Measurements from ENCODE around the gene RPL13.

The RPL13 gene

DNA sequence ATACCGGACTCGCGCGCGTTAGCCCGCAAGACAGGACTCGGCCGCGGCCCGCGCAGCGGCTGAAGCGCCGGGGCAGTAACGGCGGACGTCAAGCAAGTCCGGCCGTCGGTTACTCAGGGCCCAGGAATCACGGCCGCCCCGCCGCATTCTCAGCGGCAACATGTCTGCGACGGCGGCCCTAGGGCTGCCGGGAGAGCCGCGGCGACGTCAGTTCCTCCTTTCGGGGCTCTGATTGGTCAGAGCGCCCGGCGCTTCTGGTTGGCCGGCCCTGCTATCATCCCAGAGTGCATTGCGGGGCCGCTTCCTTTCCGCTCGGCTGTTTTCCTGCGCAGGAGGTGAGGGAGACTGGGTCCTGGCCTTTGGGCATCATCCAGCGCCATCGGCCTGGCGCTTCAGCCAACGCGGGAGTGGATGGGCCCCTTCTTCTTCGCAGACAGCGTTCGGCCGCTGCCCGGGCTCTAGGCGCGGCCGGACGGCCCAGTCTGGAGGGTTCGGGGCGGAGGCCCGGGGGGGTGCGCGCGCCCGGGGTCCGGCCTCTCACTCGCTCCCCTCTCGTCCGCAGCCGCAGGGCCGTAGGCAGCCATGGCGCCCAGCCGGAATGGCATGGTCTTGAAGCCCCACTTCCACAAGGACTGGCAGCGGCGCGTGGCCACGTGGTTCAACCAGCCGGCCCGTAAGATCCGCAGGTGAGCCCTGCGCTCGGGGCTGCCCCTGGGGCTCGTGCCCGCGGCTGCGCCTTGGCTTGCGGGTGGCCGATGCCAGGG lies at the start of gene RPL13:
Gene RPL13 (plus strand): TSS at position 305 of the 764 bp plus-strand sequence. CDS start 278 bp downstream, at position 583.
- peak; percentile 89 to 92 for DNase-seq (ENCODE audit: low read depth in 2 of 2)

DNA sequence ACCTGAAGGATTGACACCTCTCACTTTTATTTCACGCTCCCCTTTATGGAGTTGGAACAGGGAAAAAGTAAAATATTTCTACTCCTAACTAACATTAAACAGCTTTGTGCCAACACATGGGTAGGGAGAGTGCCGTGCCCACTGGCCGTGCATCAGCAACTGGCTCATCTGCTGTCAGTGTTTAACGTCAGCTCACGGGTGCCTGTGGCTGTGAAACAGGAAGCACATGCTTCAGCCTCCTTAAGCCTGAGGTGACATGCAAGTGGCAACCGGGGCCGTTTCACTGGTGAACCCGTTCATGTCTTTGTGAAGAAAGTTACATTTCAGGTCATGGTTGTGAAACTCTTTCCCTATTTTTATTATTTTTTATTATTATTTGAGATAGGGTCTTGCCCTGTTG lies 49.1 kb upstream of the RPL13 start:
- no peak for DNase-seq (ENCODE audit: low read depth in 2 of 2)

DNA sequence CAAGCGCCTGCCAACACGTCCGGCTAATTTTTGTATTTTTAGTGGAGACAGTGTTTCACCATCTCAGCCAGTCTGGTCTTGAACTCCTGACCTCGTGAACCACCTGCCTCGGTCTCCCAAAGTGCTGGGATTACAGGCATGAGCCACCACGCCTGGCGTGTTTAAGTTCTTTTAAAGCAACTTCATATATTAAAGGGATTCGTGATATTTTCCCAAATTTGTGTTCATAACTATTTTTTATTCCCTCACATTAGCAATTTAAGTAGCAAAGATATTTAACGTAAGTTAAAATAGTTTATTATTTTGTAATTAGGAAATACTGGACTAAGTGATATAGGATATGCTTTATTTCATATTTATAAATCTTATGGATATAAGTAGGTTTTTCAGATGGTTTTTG lies 48.0 kb upstream of the RPL13 start:
- DNase-seq (ENCODE audit: low read depth in 2 of 2) = no peak

DNA sequence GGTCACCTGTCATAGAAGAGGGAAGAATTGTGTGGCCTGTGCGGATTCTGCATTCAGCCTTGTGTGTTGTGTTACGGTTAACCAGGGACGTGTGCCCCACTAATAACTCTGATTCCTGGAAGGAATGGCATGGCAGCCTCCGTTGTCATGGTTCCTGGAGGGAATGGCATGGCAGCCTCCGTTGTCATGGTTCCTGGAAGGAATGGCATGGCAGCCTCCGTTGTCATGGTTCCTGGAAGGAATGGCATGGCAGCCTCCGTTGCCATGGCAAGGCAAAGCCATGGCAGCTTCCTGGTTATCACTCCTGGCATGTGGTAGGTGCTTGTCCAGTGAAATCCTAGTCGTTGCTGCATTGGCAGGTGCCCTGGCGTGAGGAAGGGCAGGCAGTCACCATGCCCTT lies 43.4 kb upstream of the RPL13 start:
- DNase-seq (ENCODE audit: low read depth in 2 of 2) = no peak

DNA sequence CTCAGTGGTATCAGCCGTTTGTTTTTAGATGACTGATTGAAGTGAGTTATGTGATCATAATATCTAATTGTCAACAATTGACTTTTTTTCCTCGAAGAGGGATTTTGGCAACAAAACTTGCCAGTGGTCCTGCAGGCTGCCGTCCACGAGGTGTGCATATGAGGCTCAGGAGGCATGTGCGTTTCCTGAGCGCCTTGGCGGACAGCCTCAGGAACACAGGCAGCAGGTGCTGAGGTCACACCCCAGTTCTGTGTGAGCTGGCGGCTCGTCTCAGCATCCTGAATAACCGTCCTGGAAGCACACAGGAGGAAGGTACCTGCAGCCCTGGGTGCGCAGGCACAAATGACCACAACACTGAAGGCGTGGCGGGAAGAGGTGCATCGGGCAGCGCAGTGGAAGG lies 40.6 kb upstream of the RPL13 start:
- no peak for DNase-seq (ENCODE audit: low read depth in 2 of 2)

DNA sequence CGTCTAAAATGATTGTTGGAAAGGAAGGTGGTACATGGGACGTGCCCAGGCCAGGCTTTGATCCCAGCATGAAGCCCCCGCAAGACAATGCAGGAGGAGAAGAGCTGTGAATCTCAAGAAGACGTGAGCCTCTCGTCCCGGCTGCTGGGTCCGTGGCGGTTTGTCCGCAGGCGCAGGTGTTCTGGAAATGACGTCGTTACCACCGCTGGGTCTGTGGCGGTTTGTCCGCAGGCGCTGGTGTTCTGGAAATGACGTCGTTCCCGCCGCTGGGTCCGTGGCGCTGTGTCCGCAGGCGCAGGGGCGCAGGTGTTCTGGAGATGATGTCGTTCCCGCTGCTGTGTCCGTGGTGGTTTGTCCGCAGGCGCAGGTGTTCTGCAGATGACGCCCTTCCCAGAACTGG lies 38.2 kb upstream of the RPL13 start:
- DNase-seq (ENCODE audit: low read depth in 2 of 2) = no peak

DNA sequence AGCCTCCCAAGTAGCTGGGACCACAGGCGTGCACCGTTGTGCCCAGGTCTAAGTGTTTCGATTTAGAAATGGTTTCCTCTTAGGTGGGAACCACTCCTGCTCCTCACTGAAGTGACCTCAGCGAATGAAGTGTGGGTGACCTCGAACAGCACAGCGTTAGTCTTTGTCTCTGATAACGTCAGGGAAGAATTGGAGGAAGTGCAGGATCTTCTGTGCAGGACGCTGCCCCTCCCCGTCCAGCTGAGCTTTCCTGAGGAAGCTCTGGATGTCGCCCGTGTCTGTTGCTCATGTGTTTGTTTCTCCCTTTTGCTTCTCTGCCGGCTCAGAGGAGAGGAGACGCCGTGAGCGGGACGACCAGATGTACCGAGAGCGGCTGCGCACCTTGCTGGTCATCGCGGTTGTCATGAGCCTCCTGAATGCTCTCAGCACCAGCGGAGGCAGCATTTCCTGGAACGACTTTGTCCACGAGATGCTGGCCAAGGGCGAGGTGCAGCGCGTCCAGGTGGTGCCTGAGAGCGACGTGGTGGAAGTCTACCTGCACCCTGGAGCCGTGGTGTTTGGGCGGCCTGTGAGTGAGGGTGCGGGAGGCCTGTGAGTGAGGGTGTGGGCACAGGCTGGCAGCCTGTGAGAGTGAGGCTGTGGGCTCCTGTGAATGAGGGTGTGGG lies 36.7 kb upstream of the RPL13 start:
- no peak for DNase-seq (ENCODE audit: low read depth in 2 of 2)

DNA sequence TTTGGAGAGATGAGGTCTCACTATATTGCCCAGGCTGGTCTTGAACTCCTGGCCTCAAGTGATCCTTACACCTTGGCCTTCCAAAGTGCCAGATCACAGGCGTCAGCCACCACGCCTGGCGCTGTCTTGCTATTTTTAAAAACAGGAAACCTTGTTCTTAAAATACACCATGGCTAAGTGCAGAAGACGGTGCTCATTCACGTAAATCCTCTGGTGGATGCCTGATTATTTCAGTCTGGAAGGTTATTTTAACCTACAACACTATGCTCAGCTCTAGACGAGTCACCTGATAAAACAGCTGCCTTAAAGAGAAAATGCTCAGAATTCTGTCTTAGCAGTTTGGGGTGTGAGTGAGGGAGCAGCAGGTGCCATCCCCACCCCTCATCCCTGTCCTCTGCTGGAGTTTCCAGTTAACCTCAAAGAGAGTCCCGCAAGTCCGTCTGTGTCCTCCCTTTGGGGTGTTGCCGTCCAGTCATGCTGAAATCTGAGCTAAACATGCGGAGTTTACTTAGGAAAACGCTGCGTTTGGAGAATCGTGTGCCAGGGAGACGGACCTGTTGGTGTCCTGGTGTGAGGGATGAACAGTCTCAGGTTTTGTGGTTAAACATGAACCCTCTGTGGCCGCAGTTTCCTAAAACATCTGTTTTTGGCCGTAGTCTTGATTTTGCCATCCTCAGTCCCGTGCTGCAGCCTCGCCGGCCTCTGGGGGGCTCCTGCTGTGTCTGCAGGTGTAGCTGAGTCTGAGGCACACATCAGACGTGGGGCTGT lies 35.2 kb upstream of the RPL13 start:
- no peak for DNase-seq (ENCODE audit: low read depth in 2 of 2)

DNA sequence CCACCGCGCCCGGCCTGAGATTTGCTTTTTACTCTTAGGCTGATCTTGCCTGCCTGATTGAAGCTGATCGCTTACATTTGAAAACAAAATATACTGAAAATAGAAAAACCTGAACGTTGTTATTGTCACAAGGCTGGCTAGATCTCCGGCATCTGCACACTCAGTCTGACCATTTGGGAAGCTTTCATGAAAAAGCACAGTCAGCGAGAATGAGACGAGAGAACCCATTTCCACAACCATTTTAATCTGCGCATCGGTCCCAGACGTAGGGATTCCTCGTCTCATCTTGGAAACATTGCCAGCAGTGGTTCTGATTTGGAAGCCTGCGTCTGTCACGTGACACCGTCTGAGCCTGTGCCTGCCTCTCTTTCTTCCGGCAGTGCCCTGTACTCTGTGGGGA lies 31.4 kb upstream of the RPL13 start:
- DNase-seq (ENCODE audit: low read depth in 2 of 2) = no peak

DNA sequence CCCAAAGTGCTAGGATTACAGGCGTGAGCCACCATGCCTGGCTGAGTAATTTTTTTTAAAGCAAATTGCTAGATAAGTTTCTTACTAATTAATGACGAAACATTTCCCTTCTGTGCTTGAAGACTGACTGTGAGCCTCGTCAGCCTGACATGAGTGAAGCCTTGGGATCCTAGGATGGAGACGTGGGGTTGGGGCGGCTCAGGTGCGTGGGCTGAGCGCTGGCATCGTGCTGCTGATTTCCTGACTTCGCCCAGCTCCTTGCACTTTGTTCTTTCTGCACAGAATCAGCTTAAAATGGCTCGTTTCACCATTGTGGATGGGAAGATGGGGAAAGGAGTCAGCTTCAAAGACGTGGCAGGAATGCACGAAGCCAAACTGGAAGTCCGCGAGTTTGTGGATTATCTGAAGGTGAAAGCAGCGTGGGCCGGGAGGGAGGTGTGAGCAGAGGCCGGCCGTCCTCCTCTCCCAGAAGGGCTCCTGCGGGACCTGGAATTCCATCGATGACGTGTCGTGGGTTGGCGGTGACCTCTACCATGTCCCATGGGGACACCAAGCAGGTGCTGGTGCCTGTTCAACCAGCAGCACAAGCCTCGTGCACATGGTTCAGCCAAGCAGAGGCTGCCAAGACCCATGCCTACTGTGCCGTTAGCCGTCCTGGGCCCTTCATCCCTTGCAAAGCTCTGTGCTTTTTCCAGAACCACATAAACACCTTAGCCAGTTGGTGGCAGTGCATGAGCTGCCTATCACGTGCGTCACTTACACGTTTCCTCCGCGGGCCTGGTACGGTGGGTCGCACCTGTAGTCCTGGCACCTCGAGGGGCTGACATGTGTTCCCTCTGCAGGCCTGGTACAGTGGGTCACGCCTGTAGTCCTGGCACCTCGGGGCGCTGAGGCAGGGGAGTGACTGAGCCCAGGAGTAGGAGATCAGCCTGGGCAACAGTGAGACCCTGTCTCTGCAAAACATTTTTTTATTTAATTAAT lies 29.8 kb upstream of the RPL13 start:
- DNase-seq (ENCODE audit: low read depth in 2 of 2) = no peak

DNA sequence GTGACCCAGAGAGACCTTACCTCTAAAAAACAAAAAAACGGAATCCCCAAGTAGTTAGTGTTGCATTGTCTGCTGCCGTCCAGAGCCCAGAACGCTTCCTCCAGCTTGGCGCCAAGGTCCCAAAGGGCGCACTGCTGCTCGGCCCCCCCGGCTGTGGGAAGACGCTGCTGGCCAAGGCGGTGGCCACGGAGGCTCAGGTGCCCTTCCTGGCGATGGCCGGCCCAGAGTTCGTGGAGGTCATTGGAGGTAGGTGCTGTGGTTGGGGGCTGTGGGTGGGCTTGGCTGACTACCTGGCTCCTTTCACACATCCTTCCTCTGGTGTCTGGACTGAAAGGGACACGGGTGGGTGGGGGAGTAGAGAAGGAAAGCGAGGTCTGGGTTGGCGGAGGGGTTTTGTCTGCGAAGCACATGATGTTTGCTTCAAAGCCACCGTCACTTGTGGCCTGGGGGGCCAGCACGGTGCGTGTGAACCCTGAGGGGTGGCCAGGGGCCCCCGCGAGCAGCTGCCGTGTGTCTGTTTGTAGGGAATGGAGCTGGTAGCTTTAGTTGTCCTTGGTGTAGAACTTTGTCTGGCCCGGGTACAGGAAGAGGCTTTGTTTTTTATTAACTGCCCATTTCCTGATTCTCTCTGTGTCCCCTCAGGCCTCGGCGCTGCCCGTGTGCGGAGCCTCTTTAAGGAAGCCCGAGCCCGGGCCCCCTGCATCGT lies 28.5 kb upstream of the RPL13 start:
- no peak for DNase-seq (ENCODE audit: low read depth in 2 of 2)

DNA sequence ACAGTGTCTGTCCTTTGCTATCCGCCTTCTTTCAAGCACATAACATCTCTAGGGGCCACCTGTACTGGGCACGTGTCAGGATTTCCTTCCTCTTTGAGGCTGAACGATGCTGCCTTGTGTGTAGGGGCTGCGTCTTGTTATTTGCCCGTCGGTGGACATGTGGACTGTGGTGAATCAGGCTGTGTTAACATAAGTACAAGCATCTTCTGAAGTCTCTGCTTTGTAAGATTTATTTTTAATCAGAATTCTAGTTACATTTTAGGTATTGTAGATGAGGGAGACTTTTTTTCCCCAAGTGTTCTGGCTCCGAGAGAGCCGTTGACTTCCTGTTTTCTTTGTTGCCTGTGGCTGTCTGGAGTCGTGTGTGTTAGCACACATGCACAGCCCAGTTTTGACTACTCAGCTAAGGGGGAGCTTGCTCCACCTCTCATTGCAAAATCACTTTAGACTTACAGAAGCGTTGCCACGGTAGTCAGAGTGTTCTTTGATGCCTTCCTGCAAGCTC lies 26.2 kb upstream of the RPL13 start:
- DNase-seq (ENCODE audit: low read depth in 2 of 2) = no peak

DNA sequence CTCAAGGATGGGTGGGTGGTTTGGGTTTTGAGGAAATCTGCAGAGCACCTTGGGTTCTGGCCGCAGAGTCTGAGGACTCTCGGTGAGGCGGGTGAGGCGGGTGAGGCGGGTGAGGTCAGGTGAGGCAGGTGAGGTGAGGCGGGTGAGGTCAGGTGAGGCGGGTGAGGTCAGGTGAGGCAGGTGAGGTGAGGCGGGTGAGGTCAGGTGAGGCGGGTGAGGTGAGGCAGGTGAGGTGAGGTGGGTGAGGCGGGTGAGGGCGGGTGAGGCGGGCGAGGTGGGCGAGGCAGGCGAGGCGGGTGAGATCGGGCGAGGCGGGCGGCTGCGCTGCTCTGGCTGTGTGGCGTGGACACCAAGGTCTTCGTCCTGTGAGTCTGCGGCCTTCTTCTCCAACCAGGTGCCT lies 24.1 kb upstream of the RPL13 start:
- DNase-seq (ENCODE audit: low read depth in 2 of 2) = no peak

DNA sequence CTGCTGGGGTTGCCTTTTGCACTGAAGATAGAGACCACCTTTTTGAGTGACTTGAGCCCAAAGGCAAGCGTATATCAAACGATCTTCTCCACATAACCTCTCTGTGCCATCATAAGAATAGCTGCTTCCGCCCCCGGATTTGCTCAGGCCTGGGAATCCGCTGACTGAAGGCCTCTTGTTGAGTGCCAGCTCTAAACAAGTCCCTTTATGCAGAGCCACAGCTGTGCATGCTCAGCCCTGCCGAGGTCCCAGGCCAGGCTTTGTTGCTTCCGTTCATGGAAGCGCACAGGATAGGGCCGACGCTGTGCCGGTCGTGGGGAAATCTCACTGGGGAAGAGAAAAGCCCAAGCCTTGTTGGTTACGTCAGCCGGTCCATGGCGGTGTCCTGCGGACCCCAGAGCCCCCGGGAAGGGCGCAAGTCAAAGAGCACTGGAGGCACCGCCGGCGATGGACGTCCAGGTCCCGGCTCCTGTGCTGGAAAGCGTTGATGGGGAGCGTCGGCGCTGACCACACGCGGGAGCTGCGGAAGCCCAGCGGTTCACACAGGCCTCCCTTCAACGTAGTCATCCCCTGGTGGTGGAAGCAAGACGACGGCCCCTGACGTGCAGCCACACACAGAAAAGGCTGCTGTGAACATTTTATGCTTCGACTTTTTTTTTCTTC lies 23.5 kb upstream of the RPL13 start:
- no peak for DNase-seq (ENCODE audit: low read depth in 2 of 2)

DNA sequence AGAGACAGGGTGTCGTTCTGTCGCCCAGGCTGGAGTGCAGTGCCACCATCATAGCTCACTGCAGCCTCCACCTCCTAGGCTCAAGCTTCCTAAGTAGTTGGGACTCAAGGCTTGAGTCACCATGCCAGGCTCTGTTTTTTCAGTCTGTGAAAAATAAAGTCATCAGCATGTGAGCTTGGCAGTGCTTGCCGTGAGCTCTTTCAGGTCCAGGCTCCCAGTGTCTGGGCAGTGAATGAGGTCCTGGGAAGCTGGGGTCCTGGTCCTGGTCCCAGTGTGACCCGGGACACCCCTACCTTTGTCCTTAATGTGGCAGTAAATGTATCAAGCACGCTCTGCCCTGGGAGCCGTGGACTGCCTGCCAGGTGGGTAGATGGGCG lies 22.9 kb upstream of the RPL13 start:
- no peak for DNase-seq (ENCODE audit: low read depth in 2 of 2)

DNA sequence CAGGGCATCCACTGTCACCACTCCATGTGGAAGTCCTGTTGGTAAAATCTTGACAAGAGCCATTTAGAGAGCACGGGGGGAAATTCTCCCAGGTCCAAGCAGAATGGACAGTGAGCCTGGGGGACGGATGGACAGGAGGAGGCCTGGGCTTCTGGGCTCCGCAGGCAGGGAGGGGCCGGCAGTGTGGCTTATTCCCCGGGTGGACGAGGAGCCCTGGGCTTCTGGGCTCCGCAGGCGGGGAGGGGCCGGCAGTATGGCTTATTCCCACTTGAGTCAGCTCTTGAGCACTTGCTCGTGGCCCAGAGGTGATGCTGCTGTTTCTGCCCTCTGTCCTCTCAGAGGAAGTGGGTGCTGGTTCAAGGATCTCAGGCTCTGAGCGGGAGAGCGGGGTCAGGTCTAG lies 22.2 kb upstream of the RPL13 start:
- DNase-seq (ENCODE audit: low read depth in 2 of 2) = no peak

DNA sequence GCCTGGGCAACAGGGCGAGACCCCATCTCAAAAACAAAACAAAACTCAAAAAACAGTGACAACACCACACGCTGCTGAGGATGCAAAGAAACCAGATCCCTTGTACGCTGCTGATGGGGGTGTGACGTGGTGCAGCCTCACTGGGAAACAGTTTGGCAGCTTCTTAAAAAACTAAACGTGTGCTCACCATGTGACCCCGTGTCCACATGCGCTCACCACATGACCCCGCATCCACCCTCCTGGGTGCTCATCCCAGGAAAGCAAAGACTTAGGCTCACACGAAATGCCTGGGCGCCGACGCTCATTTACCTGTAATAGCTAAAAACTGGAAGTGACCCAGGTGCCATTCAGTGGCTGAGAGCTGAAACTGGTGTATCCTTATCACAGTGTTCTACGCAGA lies 19.9 kb upstream of the RPL13 start:
- DNase-seq (ENCODE audit: low read depth in 2 of 2) = no peak

DNA sequence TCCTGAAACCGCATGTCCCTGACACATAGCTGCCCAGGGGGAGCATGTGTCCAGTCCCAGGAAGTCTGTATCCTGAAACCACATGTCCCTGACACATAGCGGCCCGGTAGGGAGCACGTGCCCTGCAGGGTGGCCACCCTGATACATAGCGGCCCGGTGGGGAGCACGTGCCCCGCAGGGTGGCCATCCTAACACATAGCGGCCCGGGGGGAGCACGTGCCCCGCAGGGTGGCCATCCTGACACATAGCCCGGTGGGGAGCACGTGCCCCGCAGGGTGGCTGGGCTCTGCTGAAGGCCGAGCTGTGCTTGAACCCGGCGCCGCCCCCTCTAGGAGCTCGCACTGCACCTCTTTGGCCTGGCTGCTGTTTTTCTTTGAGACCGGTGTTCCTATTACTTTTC lies 18.7 kb upstream of the RPL13 start:
- DNase-seq (ENCODE audit: low read depth in 2 of 2) = no peak

DNA sequence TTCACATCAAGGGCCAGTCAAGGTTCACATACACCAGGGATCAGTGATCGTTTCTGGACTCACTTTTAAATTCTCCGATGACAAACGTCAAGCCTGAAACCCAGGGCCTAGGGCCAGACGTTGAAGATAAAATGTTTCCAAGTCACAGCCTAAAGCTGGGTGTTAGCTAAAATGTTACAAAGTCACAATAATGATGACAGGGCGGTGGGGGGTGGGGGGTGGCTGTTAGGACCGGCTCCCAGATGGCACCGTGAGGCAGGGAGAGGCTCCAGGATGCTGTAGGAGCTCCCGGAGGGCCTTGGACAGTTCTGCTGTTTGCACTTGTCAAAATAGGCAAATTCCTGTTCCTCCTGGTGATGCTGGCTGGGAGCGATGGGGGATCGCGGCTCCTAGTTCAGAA lies 16.4 kb upstream of the RPL13 start:
- DNase-seq (ENCODE audit: low read depth in 2 of 2) = no peak

DNA sequence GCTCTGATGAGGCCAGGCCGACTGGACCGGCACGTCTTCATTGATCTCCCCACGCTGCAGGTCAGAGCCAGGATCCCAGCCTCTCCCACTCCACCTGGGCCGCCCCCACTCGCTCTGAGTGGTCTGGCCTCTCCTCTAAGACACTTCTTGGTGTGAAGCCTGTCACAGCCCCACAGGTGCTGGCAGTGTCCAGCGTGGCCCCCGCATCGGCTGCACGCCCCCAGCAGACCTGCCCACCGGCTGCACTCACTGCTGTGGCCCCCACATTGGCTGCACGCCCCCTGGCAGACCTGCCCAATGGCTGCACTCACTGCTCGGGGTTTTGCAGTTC lies 15.8 kb upstream of the RPL13 start:
- DNase-seq (ENCODE audit: low read depth in 2 of 2) = no peak

All from stimulated activated CD8-positive, alpha-beta memory T cell treated with anti-CD3 and anti-CD28 coated beads, Interleukin-15, amount 100 ng/mL, for 48 hours (primary cell).